Measurements from ENCODE around the gene FOSL2.

DNA sequence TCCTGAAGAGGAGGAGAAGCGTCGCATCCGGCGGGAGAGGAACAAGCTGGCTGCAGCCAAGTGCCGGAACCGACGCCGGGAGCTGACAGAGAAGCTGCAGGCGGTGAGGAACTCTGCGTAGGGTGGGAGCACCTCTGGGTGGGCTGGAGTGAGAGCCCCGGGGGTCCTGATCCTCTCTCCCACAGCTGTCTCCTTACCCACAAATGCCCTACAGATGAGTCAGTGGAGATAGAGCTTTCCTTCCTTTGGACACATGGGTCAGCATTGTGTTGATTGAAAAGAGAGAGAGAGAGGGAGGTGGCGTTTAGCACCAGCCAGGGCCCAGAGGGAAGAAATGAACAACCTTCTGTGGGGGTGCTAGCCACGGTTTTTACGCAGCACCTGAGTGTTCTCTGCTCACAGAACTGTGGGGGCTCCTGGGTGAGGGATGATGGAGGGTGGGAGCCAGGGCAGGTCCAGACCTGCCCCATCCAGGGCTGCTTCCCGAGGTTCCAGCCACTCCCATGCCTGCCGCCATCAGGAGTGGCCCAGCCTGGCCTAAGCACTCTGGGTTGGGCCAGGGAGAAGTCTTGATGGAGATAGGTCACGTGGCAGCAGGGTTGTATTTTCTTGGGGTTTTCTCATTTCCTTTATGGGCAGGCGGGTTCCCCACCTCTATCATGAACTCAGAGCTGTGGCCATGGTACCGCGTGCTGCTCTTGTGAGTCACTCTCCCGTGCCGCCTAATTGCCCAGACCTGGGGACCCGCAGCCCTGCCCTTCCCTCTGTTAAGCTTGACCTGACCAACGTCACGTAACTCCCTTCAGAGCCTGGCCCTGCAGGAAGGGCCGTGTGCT is 16.3 kb downstream of the FOSL2 start:
- no peak for TF ChIP-seq POLR2A (IDR thresholded peaks at IDR 0.05; ENCODE audit: low read length)
- TF ChIP-seq GATA1 (IDR thresholded peaks at IDR 0.05; ENCODE audit: low read depth, low read length), result no peak

Measured in erythroblast (primary cell).